ENCODE measurements around the gene AIDA. TPM values are rescaled to one million over a fixed set of nuclear protein-coding genes. Genes with fewer than 3 reads are reported as not detected.
"Not testable (repeated sequence)": the region's sequence is repeated elsewhere in the genome, so short reads cannot be mapped to it uniquely, and the experiment has no call there.

AIDA gene
- polyA plus RNA-seq, 3 donors: 62.5 to 78.7 (median 75.7) TPM

DNA sequence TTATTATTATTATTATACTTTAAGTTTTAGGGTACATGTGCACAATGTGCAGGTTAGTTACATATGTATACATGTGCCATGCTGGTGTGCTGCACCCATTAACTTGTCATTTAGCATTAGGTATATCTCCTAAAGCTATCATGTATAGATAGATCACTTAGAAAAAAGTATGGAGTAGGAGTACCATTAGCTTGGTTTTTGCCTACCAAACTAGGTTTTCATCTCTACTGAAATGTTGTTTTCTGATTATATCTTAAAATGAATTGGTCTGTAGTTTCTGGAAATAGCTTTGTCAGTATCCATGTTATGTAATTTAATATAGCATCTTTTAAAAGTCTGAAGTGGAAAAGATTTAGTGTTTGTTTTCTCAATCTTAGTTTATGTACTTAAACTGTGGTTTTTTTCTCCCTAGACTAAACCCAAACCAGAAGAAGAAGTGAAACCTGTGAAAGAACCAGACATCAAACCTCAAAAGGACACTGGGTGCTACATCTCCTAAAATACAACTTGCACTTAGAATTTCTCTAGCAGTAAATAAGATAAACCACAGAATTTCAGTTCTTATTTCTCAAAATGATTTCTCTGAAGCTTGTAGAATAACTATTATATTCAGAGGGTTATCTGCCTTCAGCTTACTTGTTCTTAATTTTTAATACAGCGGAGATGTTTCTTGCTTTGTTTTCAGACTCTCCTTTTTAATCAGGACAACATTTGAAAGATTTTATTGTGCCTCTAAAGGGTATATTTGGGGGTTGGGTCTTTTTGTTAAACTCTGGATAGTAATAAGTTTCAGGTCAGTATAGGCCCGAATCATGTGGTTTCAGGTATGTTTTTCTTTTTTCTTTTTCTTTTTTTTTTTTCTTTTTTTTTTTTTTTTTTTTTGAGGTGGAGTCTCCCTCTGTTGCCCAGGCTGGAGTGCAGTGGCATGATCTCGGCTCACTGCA, 20.2 kb upstream of the AIDA start:
- DNase-seq (ENCODE audit: extremely low read depth in 1 of 11, low read depth in 9 of 11, low spot score in 4 of 11): no peak

GRCh38 chr1:222730866-222731265, 18.6 kb upstream of the AIDA start:
- no peak for DNase-seq (ENCODE audit: extremely low read depth in 1 of 11, low read depth in 9 of 11, low spot score in 4 of 11)

DNA sequence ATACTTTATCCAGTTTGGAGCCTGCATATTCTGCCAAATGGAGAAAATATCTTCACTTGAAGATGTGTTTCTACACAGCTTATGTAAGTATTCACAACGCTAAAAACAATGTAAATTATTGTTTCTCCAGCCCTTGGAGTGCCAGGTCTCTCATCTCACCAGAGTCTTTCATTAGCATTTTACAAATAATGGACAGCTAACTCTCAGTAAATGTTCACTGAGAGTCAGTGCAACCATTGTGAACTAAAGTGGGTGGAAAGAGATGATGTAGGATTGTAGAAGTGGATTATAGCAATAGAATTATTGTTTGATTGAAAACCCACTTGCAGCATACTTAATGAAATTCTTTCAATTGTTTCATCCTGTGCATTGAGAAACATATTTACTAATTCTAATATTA, 16.5 kb upstream of the AIDA start:
- DNase-seq (ENCODE audit: extremely low read depth in 1 of 11, low read depth in 9 of 11, low spot score in 4 of 11): no peak

DNA sequence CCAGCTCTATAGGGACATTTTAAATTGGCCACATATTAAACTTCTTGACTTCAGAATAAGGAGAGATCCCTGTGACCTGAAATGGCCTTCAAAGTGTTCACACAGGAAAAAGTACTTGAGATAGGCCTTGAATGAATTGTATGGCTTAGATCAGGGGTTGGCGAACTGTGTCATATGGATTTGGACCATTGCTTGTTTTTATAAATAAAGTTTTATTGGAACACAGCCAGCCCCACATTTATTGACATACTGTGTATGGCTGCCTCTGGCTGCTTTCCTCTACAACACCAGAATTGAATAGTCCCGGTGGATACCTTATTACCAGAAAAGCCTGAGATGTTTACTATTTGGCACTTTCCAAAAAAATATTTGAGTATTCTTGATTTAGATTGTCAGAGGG, 4.1 kb upstream of the AIDA start:
- DNase-seq (ENCODE audit: extremely low read depth in 1 of 11, low read depth in 9 of 11, low spot score in 4 of 11): no peak

GRCh38 chr1:222713091-222713961, 1.0 kb upstream of the AIDA start:
- peak; percentile 84 to 96 (median 92) for DNase-seq (ENCODE audit: extremely low read depth in 1 of 11, low read depth in 9 of 11, low spot score in 4 of 11)

- DNase-seq (ENCODE audit: extremely low read depth in 1 of 11, low read depth in 9 of 11, low spot score in 4 of 11): peak in 9 of 11 donors; percentile 35 to 54 (median 47)
Measured at GRCh38 chr1:222711319-222712252, 705 bp downstream of the AIDA start.

- DNase-seq (ENCODE audit: extremely low read depth in 1 of 11, low read depth in 9 of 11, low spot score in 4 of 11): no peak
Measured at GRCh38 chr1:222709700-222710153, 2.6 kb downstream of the AIDA start.

- no peak for DNase-seq (ENCODE audit: extremely low read depth in 1 of 11, low read depth in 9 of 11, low spot score in 4 of 11)
Measured at GRCh38 chr1:222706815-222707214, 5.5 kb downstream of the AIDA start.

GRCh38 chr1:222704260-222704659, 8.0 kb downstream of the AIDA start:
- no peak for DNase-seq (ENCODE audit: extremely low read depth in 1 of 11, low read depth in 9 of 11, low spot score in 4 of 11)

DNA sequence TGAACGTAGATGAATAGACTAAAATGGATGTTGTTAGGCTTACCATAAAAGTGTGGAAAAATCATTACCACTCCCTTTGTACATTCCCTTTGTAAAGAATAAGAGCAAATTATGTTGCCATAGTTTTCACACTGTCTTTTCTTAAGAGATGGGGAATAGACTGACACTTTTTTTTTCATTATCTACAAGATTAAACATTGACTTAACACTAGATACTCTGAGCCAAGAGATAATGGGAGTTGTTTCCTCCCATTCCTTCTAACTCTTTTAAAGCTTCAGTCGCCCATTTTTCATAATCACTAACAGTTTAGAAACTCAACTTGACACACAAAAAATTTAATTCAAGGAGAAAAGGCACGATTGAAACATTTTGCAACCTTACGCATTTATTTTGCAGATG, 10.1 kb downstream of the AIDA start:
- no peak for DNase-seq (ENCODE audit: extremely low read depth in 1 of 11, low read depth in 9 of 11, low spot score in 4 of 11)

DNA sequence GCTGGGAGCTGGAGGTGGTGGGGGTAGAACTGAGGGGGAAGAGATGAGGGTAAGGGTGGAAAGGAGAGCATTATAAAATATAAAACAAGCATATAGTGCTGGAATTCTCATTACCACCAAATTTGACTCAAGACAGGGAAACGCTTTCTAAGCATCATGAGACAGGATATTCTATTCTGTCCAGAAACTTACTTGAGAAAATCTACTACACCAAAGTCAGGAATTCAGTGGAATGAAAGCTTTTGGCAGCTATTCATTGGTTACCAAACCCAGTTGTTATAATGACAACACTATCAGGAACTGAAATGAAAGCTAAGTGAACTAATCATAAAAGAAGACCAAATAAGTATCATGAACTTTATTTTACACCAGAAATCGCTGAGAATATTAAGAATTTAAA, 14.5 kb downstream of the AIDA start:
- no peak for DNase-seq (ENCODE audit: extremely low read depth in 1 of 11, low read depth in 9 of 11, low spot score in 4 of 11)

DNA sequence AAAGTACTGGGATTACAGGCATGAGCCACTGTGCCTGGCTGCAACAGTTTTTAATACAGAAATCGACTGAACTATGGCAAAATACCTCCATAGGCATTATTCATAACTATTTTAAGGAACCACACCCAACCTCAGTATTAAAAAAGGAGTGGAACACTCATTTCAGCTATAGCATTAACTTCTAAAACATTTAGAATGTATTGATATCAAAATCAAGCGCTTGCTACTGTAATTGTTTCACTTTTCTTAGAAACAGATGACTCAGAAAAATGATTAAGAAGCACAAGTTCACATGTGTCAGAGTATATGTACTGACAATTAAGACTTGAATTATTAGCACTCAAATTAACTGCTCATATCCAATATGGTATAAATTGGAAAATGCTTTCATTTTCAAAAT, 15.1 kb downstream of the AIDA start:
- DNase-seq (ENCODE audit: extremely low read depth in 1 of 11, low read depth in 9 of 11, low spot score in 4 of 11): no peak

DNA sequence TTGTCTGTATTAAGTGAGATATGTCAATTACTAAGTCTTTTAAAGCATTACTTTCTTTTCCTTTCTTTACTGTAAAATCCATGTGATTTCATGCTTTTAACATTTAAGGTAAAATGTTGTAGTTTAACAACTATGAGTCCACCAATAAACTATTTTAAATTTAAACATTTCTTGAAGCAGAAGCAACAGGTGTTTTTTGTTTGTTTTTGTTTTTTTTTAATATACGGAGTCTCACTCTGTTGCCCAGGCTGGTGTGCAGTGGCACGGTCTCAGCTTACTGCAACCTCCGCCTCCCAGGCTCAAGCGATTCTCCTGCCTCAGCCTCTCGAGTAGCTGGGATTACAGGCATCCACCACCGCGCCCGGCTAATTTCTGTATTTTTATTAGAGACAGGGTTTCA, 15.6 kb downstream of the AIDA start:
- DNase-seq (ENCODE audit: extremely low read depth in 1 of 11, low read depth in 9 of 11, low spot score in 4 of 11): no peak

DNA sequence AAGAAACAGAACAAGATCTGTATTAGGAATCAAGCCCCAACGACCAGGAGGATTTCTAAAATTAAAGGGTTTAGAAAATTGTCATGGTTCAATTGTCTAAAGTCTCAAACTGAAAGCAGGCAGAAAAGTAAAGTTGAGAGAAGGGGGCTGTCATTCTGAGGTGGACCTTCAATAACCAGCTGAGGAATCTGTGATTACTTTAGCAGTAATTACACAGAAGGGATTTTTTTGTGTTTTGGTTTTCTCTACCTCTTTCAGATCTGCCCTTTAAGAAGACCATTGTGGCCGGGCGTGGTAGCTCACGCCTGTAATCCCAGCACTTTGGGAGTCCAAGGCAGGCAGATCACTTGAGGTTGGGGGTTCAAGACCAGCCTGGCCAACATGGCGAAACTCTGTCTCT, 17.4 kb downstream of the AIDA start:
- DNase-seq (ENCODE audit: extremely low read depth in 1 of 11, low read depth in 9 of 11, low spot score in 4 of 11): no peak

DNA sequence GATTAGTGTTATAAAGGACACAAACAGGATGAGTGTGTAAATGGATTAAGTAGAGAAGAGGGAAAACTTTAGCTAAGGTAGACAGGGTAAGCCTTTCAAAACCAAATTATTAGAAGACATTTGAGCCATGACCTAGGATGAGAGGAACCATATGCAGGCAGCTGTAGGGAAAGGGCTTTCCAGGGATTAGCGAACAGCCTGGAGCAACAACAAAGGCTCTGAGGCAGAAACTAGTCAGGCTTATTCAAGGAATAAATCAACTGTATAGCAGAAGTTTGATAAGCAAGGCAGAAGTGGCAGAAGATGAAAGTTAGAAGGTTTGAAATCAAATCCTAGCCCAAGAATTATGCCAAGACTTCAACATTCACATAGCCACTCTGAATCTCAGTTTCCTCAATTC, 21.3 kb downstream of the AIDA start:
- DNase-seq (ENCODE audit: extremely low read depth in 1 of 11, low read depth in 9 of 11, low spot score in 4 of 11): no peak

GRCh38 chr1:222680080-222680479, 32.2 kb downstream of the AIDA start:
- no peak for DNase-seq (ENCODE audit: extremely low read depth in 1 of 11, low read depth in 9 of 11, low spot score in 4 of 11)

DNA sequence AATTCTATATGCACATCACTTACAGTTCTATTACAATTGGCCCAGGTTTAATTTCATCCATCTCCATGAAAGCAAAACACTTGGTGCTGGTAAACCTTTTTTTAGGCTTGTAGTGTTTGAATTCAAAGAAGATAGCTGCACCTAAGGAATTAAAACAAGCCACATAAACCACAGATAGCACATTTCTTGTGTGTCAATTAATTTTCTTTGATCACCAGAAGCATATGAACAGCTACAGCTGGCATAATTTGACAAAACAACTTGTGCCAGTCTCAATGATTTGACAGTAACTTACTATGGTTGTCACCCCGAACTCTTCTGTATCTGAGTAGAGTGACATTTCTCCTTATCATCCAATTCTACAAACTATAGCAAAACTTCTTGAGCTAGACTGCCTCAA, 42.2 kb downstream of the AIDA start:
- DNase-seq (ENCODE audit: extremely low read depth in 1 of 11, low read depth in 9 of 11, low spot score in 4 of 11): no peak

- not testable (repeated sequence) for DNase-seq (ENCODE audit: extremely low read depth in 1 of 11, low read depth in 9 of 11, low spot score in 4 of 11)
Measured at GRCh38 chr1:222669107-222669506, 43.2 kb downstream of the AIDA start.

DNA sequence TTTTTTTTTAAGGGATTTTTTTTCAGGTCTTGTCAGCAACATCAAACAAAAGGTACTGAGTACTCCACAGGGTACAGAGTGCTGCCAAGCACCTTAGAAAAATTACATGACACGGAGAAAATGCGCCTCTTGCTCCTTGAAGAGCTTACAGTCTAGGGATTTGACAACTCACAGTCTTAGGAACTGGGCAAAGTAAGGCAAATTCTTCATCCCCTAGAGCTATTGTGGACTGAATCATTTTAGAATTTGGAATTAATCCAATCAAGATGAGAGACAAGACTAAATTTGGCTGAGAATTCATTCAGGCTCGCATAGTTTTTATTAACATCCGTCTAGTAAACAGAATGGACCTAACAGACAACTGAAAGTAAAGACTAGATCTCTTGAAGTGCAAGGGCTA, 44.1 kb downstream of the AIDA start:
- not testable (repeated sequence) for DNase-seq (ENCODE audit: extremely low read depth in 1 of 11, low read depth in 9 of 11, low spot score in 4 of 11)
